Stimulated activated CD8-positive, alpha-beta memory T cell treated with anti-CD3 and anti-CD28 coated beads, Interleukin-4, amount 100 ng/mL, for 1 hour (primary cell): ENCODE results near the gene NIPAL1.

Experiments
- DNase-seq, 2 donors: peaks; one replicate each; pipeline ENCODE4 v3.0.0-alpha.2; 2020; ENCODE audit warnings: low read depth in 2 of 2, low spot score in 1 of 2

The NIPAL1 gene

GRCh38 chr4:48025005-48025404 lies 8.4 kb downstream of the NIPAL1 start:
- DNase-seq, result no peak

- DNase-seq, result no peak
These were observed 11.1 kb downstream of the NIPAL1 start for GRCh38 chr4:48027653-48028052.

- no peak for DNase-seq
These were observed 12.1 kb downstream of the NIPAL1 start for GRCh38 chr4:48028696-48029095.

GRCh38 chr4:48030470-48030869 lies 13.9 kb downstream of the NIPAL1 start:
- DNase-seq, result no peak

GRCh38 chr4:48031802-48032525 lies 15.4 kb downstream of the NIPAL1 start:
- DNase-seq, result no peak

- no peak for DNase-seq
These were observed 16.1 kb downstream of the NIPAL1 start for GRCh38 chr4:48032721-48033120.

- DNase-seq, result no peak
These were observed 16.8 kb downstream of the NIPAL1 start for GRCh38 chr4:48033412-48033811.

- DNase-seq, result peak in 1 of 2 donors; percentile 42
These were observed 17.3 kb downstream of the NIPAL1 start for GRCh38 chr4:48033825-48034413.

GRCh38 chr4:48035952-48036351 lies 19.4 kb downstream of the NIPAL1 start:
- DNase-seq, result no peak

GRCh38 chr4:48037117-48037462 lies 20.5 kb downstream of the NIPAL1 start:
- no peak for DNase-seq

- no peak for DNase-seq
These were observed 22.1 kb downstream of the NIPAL1 start for GRCh38 chr4:48038666-48039065.

GRCh38 chr4:48039561-48039960 lies 23.0 kb downstream of the NIPAL1 start:
- no peak for DNase-seq

- DNase-seq, result no peak
These were observed 25.1 kb downstream of the NIPAL1 start for GRCh38 chr4:48041535-48042137.

- no peak for DNase-seq
These were observed 26.4 kb downstream of the NIPAL1 start for GRCh38 chr4:48042979-48043461.

GRCh38 chr4:48043504-48043903 lies 26.9 kb downstream of the NIPAL1 start:
- no peak for DNase-seq

GRCh38 chr4:48044298-48044697 lies 27.7 kb downstream of the NIPAL1 start:
- no peak for DNase-seq

- no peak for DNase-seq
These were observed 29.5 kb downstream of the NIPAL1 start for GRCh38 chr4:48046059-48046458.

GRCh38 chr4:48047421-48047844 lies 30.9 kb downstream of the NIPAL1 start:
- peak; percentile 49 to 52 for DNase-seq

- DNase-seq, result no peak
These were observed 31.3 kb downstream of the NIPAL1 start for GRCh38 chr4:48047896-48048295.

GRCh38 chr4:48049483-48049882 lies 32.9 kb downstream of the NIPAL1 start:
- no peak for DNase-seq

- no peak for DNase-seq
These were observed 34.5 kb downstream of the NIPAL1 start for GRCh38 chr4:48051078-48051477.
